ENCODE measurements around the gene ACP6. TPM values are rescaled to one million over a fixed set of nuclear protein-coding genes. Genes with fewer than 3 reads are reported as not detected.

The ACP6 gene
- total RNA-seq, 1 donor from 2014 or later: 3.5 TPM

GRCh38 chr1:147600119-147601111 is 69.9 kb downstream of the ACP6 start:
- Mint-ChIP-seq H3K27me3 (ENCODE audit: unreplicated experiment) (peaks cover 8% of the 10 kb centered on the region), H3K4me1 (ENCODE audit: low read depth, unreplicated experiment) (peaks cover 14% of the 10 kb centered on the region), H3K9me3 (ENCODE audit: unreplicated experiment) (peaks cover 11% of the 10 kb centered on the region), H3K36me3 (ENCODE audit: unreplicated experiment) (no peaks in the 10 kb centered on the region), H3K27ac (ENCODE audit: unreplicated experiment) (peak overlapping the region; percentile 94), H3K4me3 (ENCODE audit: unreplicated experiment) (peak overlapping the region; percentile 96)
- TF ChIP-seq, protein P1, sequence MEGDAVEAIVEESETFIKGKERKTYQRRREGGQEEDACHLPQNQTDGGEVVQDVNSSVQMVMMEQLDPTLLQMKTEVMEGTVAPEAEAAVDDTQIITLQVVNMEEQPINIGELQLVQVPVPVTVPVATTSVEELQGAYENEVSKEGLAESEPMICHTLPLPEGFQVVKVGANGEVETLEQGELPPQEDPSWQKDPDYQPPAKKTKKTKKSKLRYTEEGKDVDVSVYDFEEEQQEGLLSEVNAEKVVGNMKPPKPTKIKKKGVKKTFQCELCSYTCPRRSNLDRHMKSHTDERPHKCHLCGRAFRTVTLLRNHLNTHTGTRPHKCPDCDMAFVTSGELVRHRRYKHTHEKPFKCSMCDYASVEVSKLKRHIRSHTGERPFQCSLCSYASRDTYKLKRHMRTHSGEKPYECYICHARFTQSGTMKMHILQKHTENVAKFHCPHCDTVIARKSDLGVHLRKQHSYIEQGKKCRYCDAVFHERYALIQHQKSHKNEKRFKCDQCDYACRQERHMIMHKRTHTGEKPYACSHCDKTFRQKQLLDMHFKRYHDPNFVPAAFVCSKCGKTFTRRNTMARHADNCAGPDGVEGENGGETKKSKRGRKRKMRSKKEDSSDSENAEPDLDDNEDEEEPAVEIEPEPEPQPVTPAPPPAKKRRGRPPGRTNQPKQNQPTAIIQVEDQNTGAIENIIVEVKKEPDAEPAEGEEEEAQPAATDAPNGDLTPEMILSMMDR (IDR thresholded peaks at IDR 0.05; ENCODE audit: partially characterized antibody, unreplicated experiment): no peak
- DNase-seq: no peak

DNA sequence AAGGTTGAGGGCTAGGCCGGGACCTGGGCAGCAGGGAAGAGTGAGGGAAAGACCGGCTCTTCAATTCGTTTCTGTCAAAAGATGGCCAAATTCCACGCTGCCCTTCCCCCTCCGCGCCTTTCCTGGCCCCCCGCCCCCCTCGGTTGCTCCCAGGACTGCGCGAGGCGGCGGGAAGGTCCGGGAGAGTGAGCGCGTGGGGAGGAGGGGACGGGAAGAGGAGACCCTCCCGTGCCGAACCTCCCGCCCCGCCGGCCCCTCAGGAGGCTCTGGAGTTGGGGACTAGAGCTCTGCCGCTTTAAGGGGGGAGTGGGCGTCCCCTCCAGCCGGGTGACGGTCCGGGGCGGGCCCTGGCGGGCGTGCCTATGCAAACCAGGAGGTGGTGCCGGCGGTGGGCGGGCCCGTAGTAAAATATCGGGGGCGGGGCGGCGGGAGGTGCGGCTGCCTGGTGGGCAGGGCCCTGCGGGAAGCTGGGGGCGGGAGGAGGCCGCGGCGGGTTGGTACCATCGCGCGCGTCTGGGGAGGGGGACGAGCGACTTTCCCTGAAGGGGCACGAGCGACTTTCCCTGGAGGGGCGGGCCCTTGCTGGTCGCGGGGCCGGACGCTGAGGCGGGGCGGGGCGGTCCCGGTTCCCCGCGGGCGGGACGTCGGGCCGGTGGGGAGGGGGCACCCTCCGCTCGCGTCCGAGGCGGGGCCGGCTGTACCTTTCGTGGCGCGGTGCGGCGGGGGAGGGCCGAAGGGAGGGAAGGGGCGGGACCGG is 70.8 kb downstream of the ACP6 start:
- Mint-ChIP-seq H3K36me3 (ENCODE audit: unreplicated experiment) (no peaks in the 10 kb centered on the region), H3K27ac (ENCODE audit: unreplicated experiment) (peak overlapping the region; percentile 95), H3K4me3 (ENCODE audit: unreplicated experiment) (peak overlapping the region; percentile 93), H3K9me3 (ENCODE audit: unreplicated experiment) (peaks cover 11% of the 10 kb centered on the region), H3K4me1 (ENCODE audit: low read depth, unreplicated experiment) (peaks cover 14% of the 10 kb centered on the region), H3K27me3 (ENCODE audit: unreplicated experiment) (peaks cover 8% of the 10 kb centered on the region)
- peak; percentile 99 for DNase-seq
- TF ChIP-seq, protein P1 (IDR thresholded peaks at IDR 0.05; ENCODE audit: partially characterized antibody, unreplicated experiment): no peak

GRCh38 chr1:147598621-147599361 is 71.5 kb downstream of the ACP6 start:
- no peaks in the 10 kb centered on the region for H3K36me3 Mint-ChIP-seq (ENCODE audit: unreplicated experiment)
- peaks cover 14% of the 10 kb centered on the region for H3K4me1 Mint-ChIP-seq (ENCODE audit: low read depth, unreplicated experiment)

DNA sequence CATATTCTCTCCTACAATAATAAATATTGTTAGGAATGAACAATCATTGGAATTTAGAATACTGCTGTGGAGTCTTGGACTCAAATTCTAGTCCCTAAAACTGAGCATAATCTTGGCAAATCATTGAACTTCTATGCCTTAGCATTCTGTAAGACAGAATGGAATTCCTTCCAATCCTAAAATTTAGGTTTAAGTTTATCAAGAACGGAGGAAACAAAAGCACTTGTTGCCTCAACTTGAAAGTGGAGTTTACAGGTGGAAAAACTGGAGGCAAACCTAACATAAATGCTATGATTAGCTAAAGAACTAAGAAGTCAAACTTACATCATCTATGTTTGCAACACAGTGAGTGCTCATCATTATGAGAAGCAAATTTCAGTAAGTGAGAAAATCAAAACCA is 73.3 kb downstream of the ACP6 start:
- TF ChIP-seq, protein P1 (IDR thresholded peaks at IDR 0.05; ENCODE audit: partially characterized antibody, unreplicated experiment): no peak
- H3K4me1 Mint-ChIP-seq (ENCODE audit: low read depth, unreplicated experiment): peaks cover 14% of the 10 kb centered on the region
- no peaks in the 10 kb centered on the region for H3K36me3 Mint-ChIP-seq (ENCODE audit: unreplicated experiment)
- H3K27me3 Mint-ChIP-seq (ENCODE audit: unreplicated experiment): peaks cover 8% of the 10 kb centered on the region
- no peak for DNase-seq
- H3K4me3 Mint-ChIP-seq (ENCODE audit: unreplicated experiment): no peak overlapping the region
- H3K27ac Mint-ChIP-seq (ENCODE audit: unreplicated experiment): no peak overlapping the region
- H3K9me3 Mint-ChIP-seq (ENCODE audit: unreplicated experiment): peaks cover 11% of the 10 kb centered on the region

More at GRCh38 chr1:147598621-147599361, 71.5 kb downstream of the ACP6 start:
- Mint-ChIP-seq H3K9me3 (ENCODE audit: unreplicated experiment) (peaks cover 11% of the 10 kb centered on the region), H3K27ac (ENCODE audit: unreplicated experiment) (peak overlapping the region; percentile 95), H3K4me3 (ENCODE audit: unreplicated experiment) (peak overlapping the region; percentile 93), H3K27me3 (ENCODE audit: unreplicated experiment) (peaks cover 8% of the 10 kb centered on the region)
- TF ChIP-seq, protein P1 (IDR thresholded peaks at IDR 0.05; ENCODE audit: partially characterized antibody, unreplicated experiment): no peak
- peak; percentile 67 for DNase-seq

Other genes starting within 250 kb of the ACP6 start
- 36.7 TPM for gene BCL9, start 129.0 kb downstream of the ACP6 start, total RNA-seq (ENCODE audit: unreplicated experiment)
- not detected for gene GJA5, start 90.1 kb upstream of the ACP6 start, total RNA-seq (ENCODE audit: unreplicated experiment)
- gene GJA8, start 232.3 kb upstream of the ACP6 start, total RNA-seq (ENCODE audit: unreplicated experiment): not detected